ENCODE data around the gene CRADD. TPM values are rescaled to one million over a fixed set of nuclear protein-coding genes. Genes with fewer than 3 reads are reported as not detected.

Gene CRADD
- 26.8 TPM for total RNA-seq

GRCh38 chr12:93677195-93678064 lies at the start of gene CRADD:
Gene CRADD (plus strand): TSS chr12:93677375.

Small RNAs within 50 kb of the gene (small RNA-seq; reads per million reads assigned to genes)
- not detected for gene RN7SL630P (ENCODE audit: low replicate concordance)

Other genes starting within 250 kb of the CRADD start
- 90.1 TPM for gene UBE2N, start 235.4 kb upstream of the CRADD start, total RNA-seq
- gene MRPL42, start 209.9 kb upstream of the CRADD start, total RNA-seq: 53.1 TPM
- gene SOCS2, start 104.7 kb upstream of the CRADD start, total RNA-seq: 45.3 TPM

Measured in metanephros (tissue), 2 donors.